ENCODE data around the gene NLGN3.

NLGN3 gene

GRCh38 chrX:71216485-71216884, 71.8 kb downstream of the NLGN3 start:
- no peak for DNase-seq

- no peak for DNase-seq
These were observed 72.7 kb downstream of the NLGN3 start for GRCh38 chrX:71217298-71217697.

Data from kidney glomerular epithelial cell (primary cell).